ENCODE data around the gene CDC42BPG. TPM values are rescaled to one million over a fixed set of nuclear protein-coding genes. Genes with fewer than 3 reads are reported as not detected.

The CDC42BPG gene
- total and polyA plus RNA-seq, 10 of the 15 experiments (the other 5 are each of a cell fraction or from before 2014, with no cell fraction given): 0.02 to 1.3 (median 0.09) TPM; not detected in 1

GRCh38 chr11:64788321-64789215 lies 55.9 kb downstream of the CDC42BPG start:
- Histone ChIP-seq H2AFZ (ENCODE audit: control insufficient read depth, low read depth, low read length) (no peak overlapping the region), H3K36me3 (ENCODE audit: control insufficient read depth in 2 of 2, insufficient read depth in 2 of 2, low read length in 1 of 2) (peaks cover 5 to 11% of the 10 kb centered on the region in 2 experiments; a peak in 3 of 4 replicates), H4K20me1 (ENCODE audit: control insufficient read depth, insufficient read depth) (no peaks in the 10 kb centered on the region), H3K4me2 (ENCODE audit: control insufficient read depth, insufficient read depth) (no peak overlapping the region), H3K9me3 (replicated peaks; ENCODE audit: control insufficient read depth, insufficient read depth, low read length) (no peaks in the 10 kb centered on the region), H3K4me1 (ENCODE audit: control insufficient read depth, insufficient read depth, low read length) (no peaks in the 10 kb centered on the region), H3K4me3 (no peak overlapping the region), H3K79me2 (ENCODE audit: control insufficient read depth, insufficient read depth, low read length) (no peaks in the 10 kb centered on the region), H3K27me3 (replicated peaks in 1 of 2; ENCODE audit: control insufficient read depth in 2 of 2, insufficient read depth in 2 of 2, low read length in 1 of 2) (no peaks in the 10 kb centered on the region), H3K27ac (ENCODE audit: control insufficient read depth, insufficient read depth) (no peak overlapping the region), H3K9ac (ENCODE audit: control insufficient read depth, insufficient read depth, low read length) (no peak overlapping the region)
- SMC1A ChIA-PET (ENCODE audit: uncharacterized antibody, unreplicated experiment): interaction anchor here (0.7 to 2.6 kb wide), 2 partner anchors 11 to 13 kb away, joined by 3 to 9 read pairs; no protein-coding TSS in a partner anchor
- RAD21 ChIA-PET (ENCODE audit: unreplicated experiment): interaction anchor here (0.7 to 1.2 kb wide), 4 partner anchors 10 to 60 kb away, joined by 3 to 6 read pairs (median 4); partner anchors contain the start of gene SF1
- no peak for TF ChIP-seq HDGF (IDR thresholded peaks at IDR 0.05)
- no peak for TF ChIP-seq BMI1 (IDR thresholded peaks at IDR 0.05; ENCODE audit: borderline replicate concordance)
- no peak for DNase-seq (ENCODE audit: low read depth, low spot score)
- no peak; the same call in 2 of the 3 replicates for ATAC-seq
- POLR2A ChIA-PET: interaction anchor here (1.0 kb wide), 1 partner anchor 14 kb away, joined by 3 read pairs; no protein-coding TSS in a partner anchor
- intact Hi-C loops (cut with micrococcal nuclease; ENCODE audit: unreplicated experiment): no loop called here
- BruUV-seq (replicated peaks): no TSS peak
- in situ Hi-C loops (cut with MboI): no loop called here
- 70% methylated on average over 9 of the region's 9 CpGs for WGBS (ENCODE audit: insufficient coverage, insufficient replicate concordance, low lambda C conversion rate, missing lambda C conversion rate)
- CTCF ChIA-PET: interaction anchor here (0.6 to 5.2 kb wide), 8 partner anchors 10 to 333 kb away, joined by 3 to 41 read pairs (median 4); partner anchors contain the start of genes CDC42BPG, FAU, MAP4K2 and SF1
- no peak for FAIRE-seq
